Amniotic stem cell (primary cell): ENCODE results near the gene MCOLN3.
"Not testable (repeated sequence)": the region's sequence is repeated elsewhere in the genome, so short reads cannot be mapped to it uniquely, and the experiment has no call there.

Experiments
- DNase-seq: peaks from one replicate; lab custom pipeline; 2025; lab: John Stamatoyannopoulos, UW

MCOLN3 gene

DNA sequence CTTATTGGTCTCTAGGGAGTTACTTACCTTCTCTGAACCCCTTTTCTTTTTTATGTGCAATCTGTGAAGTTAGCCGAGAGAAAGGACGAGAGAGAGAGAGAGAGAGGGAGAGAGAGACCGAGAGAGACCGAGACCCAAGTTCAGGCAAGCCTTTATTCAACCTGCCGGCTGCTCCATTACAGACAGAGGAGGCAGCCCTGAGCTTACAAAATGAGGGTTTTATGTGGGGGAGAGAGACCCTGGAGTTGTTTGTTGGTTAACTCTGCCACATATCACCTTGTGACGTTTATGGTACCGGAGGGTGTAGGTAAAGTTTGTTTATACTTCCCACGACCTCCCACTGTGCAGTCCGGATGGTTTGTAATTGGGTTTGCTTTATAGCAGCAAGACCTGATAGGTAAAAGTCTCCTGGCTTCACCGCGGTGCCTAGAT lies 1.5 kb upstream of the MCOLN3 start:
- DNase-seq, result no peak

DNA sequence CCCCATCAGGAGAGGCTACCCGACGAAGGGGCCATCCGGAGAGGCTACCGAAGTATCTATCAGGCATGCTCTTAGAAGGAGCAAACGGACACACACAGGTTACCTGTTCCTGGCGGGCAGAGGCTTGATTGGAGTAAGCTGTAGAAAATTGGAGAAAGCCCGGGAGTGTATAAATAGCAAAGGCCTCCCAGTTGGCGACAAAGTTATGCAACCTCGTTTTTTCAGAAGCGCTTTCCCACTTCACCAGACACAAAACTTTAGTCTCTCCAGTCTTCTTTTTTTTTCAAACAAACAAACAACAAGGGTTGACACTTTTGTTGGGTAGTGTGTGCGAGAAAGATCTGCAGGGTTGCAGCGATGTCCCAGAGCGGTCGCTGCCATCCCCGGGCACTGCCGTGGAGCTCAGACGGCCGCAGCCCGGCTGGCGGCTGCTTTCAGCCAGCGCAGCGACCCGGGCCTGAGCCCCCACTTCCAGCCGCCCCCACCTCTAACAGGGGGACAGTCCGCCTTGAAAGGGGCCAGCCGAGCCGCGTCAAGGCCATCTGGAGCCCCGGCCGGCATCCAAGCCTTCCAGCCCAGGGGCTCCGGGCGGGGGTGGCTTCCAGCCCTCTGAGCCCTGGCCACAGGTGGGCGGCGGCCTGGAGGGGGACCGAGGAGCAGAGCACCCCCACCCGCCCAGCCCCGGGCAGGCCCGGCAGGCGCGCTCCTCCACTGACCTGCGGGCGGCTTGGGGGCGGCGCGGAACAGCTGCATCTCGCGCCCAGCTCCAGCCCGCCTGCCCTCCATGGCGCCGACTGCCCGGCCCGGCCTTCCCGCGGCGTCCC lies 616 bp downstream of the MCOLN3 start:
- DNase-seq, result no peak

DNA sequence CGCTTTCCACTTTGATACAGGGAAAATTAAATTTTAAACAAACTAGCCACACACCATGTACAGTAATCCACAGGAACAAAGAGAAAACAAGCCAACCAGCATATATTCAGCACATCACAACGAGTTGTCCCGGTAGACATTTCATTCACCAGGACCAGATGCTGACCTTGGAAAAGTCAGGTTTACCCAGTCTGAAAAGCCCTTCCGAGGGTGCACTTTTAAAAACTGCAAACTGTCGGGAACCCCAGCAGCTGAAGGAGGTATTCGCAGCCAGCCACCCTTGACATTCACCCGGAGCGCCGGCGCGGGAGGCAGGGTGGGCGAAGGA lies 1.2 kb downstream of the MCOLN3 start:
- DNase-seq, result no peak

- DNase-seq, result no peak
These were observed 5.9 kb downstream of the MCOLN3 start for GRCh38 chr1:85042413-85042812.

DNA sequence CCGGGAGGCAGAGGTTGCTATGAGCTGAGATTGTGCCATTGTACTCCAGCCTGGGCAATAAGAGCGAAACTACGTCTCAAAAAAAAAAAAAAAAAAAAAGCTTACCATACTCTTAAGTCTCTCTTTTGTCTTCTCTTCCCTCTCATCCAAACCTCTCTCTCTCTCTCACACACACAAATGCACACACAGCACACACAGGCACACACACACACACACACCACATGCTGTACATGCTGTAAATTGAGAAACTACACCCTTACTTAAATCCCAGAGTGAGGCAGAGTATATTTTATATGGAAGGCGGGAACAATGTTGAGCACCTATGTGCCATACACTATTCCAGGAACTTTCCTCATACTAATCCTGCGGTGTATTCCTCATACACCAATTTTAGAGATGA lies 6.5 kb downstream of the MCOLN3 start:
- DNase-seq, result no peak

- DNase-seq, result no peak
These were observed 15.1 kb downstream of the MCOLN3 start for GRCh38 chr1:85033221-85033620.

GRCh38 chr1:85030536-85030935 lies 17.8 kb downstream of the MCOLN3 start:
- no peak for DNase-seq

- DNase-seq, result no peak
These were observed 20.1 kb downstream of the MCOLN3 start for GRCh38 chr1:85028151-85028550.

DNA sequence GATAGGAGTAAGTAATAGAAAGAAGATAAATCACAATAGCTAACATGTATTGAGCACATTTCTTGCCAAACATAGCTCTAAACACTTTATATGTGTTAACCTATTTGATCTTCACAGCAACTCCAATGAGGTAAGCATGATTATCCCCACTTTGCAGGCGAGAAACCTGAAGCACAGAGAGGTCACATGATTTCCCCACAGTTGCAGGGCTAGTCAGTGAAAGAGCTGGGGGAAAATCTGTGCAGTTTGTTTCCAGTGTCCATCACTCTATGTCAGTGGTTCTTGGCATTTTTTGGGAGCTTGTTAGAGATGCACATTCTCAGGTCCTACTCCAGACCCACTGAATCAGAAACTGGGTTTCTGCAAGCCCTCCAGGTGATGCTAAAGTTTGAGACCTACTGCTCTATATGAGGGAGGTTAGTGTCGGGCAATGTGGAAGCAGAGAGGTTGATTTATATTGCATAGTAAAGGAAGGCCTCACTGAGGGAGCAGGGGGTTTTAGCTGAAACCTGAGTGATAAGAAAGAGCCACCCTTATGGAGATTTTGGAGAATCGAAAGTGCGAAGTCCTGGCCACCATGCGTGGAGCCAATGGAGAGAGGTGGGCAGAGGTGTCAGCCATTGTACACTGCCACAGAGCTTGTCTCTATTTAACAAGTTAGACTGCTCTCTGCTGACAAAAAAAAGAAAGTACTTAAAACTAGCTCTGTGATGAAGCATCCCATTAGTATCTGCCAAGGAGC lies 20.9 kb downstream of the MCOLN3 start:
- DNase-seq, result no peak

GRCh38 chr1:85025940-85026339 lies 22.4 kb downstream of the MCOLN3 start:
- no peak for DNase-seq

GRCh38 chr1:85024736-85025135 lies 23.6 kb downstream of the MCOLN3 start:
- DNase-seq, result no peak

GRCh38 chr1:85022700-85023099 lies 25.6 kb downstream of the MCOLN3 start:
- no peak for DNase-seq

GRCh38 chr1:85019994-85020393 lies 28.3 kb downstream of the MCOLN3 start:
- no peak for DNase-seq

DNA sequence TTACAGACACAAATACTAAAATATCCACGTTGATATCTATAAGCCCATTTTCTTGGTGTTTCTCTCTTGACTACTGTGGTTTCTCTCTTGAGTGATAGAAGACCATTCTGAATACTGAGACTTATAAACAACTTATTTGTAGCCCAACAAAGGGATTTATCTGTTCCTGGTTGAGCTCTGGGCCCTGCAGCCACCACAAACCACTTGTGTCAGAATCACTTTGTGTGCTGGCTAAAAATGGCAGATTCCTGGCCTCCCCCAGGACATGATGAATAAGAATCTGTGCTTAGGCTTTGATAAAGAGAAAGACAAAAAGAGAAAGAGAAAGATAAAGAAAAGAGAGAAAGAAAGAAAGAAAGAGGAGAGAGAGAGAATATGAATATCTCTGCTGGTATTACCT lies 32.5 kb downstream of the MCOLN3 start:
- no peak for DNase-seq

DNA sequence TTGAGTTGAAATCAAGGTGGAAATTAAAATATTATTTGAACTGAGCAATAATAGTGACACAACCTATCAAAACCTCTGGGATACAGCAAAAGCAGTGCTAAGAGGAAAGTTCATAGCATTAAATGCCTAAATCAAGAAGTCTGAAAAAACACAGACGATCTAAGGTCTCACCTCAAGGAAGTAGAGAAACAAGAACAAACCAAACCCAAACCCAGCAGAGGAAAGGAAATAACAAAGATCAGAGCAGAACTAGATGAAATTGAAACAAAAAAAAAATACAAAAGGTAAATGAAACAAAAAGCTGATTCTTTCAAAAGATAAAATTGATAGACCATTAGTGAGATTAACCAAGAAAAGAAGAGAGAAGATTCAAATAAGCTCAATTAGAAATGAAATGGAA lies 42.7 kb downstream of the MCOLN3 start:
- not testable (repeated sequence) for DNase-seq

DNA sequence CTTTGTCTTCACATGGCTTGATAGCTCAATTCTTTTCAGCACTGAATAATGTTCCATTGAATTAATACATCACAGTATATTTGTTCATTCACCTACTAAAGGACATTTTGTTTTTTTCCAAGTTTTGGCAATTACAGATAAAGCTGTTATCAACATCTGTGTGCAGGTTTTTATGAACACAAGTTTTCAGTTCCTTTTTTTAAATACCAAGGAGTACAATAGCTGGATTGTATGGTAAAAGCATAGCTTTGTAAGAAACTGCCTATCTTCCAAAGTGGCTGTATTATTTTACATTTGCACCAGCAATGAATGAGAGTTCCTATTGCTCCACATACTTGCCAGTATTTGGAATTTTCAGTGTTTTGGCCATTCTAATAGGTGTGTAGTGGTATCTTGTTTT lies 46.6 kb downstream of the MCOLN3 start:
- no peak for DNase-seq

DNA sequence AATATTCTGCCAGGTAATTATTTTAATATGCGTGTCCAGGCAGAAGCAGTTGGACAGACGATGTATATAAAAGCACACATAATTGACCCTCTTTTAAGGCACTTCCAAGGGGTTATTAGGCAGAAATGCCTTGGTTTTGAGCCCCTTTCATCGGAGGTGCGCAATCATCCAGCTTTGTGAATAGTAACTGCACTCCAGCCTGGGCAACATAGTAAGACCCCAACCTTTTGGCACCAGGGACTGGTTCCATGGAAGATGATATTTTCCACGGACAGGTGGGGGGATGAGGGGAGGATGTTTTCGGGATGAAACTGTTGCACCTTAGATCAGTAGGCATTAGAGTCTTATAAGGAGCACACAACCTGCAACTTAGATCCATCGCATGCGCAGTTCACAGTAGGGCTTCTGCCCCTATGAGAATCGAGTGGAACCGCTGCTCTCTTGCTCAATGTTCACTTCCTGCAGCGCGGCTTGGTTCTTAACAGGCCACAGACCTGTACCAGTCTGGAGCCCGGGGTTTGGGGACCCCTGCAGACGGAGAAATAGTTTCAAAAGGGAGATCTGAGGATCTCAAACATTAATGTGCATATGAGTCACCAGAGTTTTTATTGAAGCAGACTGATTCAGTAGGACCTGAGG lies 49.5 kb downstream of the MCOLN3 start:
- no peak for DNase-seq

DNA sequence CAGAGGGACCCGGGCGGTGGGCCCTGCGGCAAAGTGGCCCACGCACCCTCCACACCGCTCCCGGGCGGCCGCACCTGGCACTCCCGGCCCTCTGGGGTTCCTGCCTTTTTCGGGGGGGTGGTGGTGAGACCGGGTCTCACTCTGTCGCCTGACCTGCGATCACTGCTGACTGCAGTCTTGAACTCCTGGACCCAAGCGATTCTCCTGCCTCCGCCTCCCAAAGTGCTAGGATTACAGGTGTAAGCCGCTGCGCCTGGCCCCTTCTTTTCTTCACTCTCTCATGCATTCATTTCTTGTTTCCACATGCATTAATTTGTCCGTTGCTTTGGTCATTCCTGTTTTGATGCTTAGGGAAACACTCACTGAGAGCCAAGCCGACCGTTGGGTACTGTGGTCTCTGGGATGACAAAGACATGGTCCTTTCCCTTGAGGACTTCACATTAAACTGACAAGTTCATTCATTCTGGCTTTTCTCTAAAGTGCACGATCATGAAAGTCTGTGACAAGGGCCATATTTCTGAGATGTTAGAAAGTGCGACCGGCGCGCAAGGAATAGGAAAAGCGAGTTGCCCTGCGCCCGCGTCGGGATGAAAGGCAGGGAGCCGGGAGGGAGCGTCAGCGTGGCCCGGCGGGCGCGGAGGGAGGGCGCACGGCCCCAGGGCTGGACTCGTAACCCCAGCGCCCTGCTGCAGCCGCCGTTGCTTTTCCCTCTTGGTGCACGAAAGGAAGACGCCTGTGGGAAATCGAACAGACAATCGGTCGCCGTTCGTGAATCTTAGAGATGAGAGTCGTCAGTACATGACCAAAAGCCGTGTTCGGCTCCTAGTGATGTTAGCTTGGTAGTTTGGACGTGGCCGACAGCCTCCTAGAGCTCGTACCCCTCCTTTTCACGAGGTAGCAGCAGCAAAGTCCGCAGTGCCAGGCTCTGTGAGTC lies 50.4 kb downstream of the MCOLN3 start:
- DNase-seq, result no peak

GRCh38 chr1:84996846-84997666 lies 51.2 kb downstream of the MCOLN3 start, which contains the start of gene MCOLN2:
MCOLN2 (minus strand) TSS chr1:84997113; CDS start chr1:84996872, 241 bp downstream.
- DNase-seq, result no peak

DNA sequence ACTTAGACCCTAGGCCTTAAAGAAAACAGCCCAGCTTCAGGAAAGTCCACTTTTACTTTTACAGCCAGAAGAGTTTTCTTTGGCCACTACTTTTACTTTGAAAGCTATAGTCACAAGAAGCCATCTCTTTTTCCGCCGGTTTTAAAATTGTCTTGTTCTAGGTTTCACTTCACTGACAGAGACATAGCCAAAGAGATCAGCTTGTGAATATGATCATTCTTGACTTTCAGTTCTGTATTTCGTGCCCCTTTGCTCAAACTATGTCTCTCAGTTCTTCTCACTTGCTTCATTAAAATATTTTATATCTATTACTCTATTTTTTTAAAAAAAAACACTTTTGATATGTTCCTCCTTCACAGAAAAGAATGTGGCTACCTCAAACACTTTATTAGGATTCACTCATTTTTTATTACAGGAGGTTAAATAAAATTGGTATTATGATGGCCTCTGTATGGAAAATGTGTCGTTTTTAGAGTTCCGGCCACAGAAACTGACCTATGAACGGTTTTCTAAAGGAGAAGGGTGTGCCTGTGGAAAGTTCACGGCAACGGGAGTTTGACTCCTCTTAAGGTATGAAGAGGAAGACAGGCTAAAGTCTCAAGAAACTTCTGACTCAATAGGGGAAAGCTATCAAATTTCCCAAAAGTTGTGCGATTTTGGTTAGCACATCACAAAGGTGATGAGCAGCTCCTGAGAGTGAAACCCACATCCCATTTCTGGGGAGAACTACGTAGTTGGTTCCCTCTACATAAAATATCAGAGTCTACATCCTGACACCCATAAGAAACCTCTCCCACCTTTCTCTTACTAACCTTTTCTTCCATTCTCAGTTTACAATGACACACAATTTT lies 52.6 kb downstream of the MCOLN3 start:
- DNase-seq, result no peak
